Effector memory CD8-positive, alpha-beta T cell (primary cell): Measurements from ENCODE around the gene CXADR.

Experiments used
- ATAC-seq: fragments of 150-1000 bp; cut with Tn5 transposase; replicated peaks from 2 replicates; pipeline ENCODE4 v1.10.0; 2021; ENCODE audit warnings: mild to moderate bottlenecking, moderate library complexity
- DNase-seq, 3 experiments: peaks; one replicate each; pipeline ENCODE4 v3.0.0; 2021
- H3K27ac Mint-ChIP-seq, 2 donors: one replicate each; pipeline ENCODE4 v1.8.0; 2022; ENCODE audit warnings: mild to moderate bottlenecking in 2 of 2, mixed read lengths in 2 of 2, moderate library complexity in 2 of 2
- H3K27me3 Mint-ChIP-seq, 2 donors: one replicate each; pipeline ENCODE4 v1.8.0; 2022; ENCODE audit warnings: mixed read lengths in 2 of 2
- H3K36me3 Mint-ChIP-seq: one replicate; pipeline ENCODE4 v1.8.0; 2022; ENCODE audit warnings: mild to moderate bottlenecking, moderate library complexity, mixed read lengths; ENCODE audit not compliant: insufficient read depth
- H3K4me1 Mint-ChIP-seq, 2 donors: one replicate each; pipeline ENCODE4 v1.8.0; 2022; ENCODE audit warnings: low read depth in 2 of 2, mixed read lengths in 2 of 2
- H3K4me3 Mint-ChIP-seq, 2 donors: one replicate each; pipeline ENCODE4 v1.8.0; 2022; ENCODE audit warnings: mild to moderate bottlenecking in 2 of 2, mixed read lengths in 2 of 2, moderate library complexity in 2 of 2
- H3K9me3 Mint-ChIP-seq, 2 donors: one replicate each; pipeline ENCODE4 v1.8.0; 2022; ENCODE audit warnings: mixed read lengths in 2 of 2

CXADR gene

GRCh38 chr21:17539323-17539722, 26.5 kb downstream of the CXADR start:
- peaks cover 33 to 48% of the 10 kb centered on the region in 2 donors for H3K27me3 Mint-ChIP-seq
- H3K9me3 Mint-ChIP-seq: no peaks in the 10 kb centered on the region
- DNase-seq (no peak), ATAC-seq (no peak)
- H3K27ac Mint-ChIP-seq: no peak overlapping the region
- H3K4me1 Mint-ChIP-seq: peaks cover 0 to 2% of the 10 kb centered on the region in 2 donors
- H3K4me3 Mint-ChIP-seq: no peak overlapping the region
- peaks cover 2% of the 10 kb centered on the region for H3K36me3 Mint-ChIP-seq

DNA sequence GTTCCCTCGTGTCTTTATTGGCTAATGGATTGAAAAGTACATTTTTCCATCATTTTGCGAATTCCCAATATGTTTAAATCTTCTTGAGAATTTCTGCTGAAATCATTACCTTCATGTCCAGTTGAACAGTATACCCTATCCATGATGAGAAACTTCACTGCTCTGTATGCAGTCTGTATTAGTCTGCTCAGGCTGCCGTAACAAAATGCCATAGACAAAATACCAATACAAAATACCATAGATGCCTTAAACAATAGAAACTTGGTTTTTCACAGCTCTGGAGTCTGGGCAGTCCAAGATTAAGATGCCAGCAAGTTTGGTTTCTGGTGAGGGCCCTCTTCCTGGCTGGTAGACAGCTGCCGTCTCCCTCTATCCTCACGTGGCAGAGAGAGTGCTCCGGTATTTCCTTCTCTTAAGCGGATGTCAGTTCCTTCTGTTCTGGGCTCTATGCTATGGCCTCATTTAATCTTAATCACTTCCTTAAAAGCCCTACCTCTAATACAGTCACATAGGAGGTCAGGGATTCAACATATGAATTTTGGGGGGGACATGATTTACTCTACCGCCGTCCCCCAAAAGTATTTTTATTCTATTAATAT, 27.0 kb downstream of the CXADR start:
- Mint-ChIP-seq H3K9me3 (no peaks in the 10 kb centered on the region), H3K27me3 (peaks cover 35 to 44% of the 10 kb centered on the region in 2 donors), H3K27ac (no peak overlapping the region), H3K4me3 (no peak overlapping the region), H3K4me1 (peaks cover 0 to 2% of the 10 kb centered on the region in 2 donors), H3K36me3 (peaks cover 3% of the 10 kb centered on the region)
- ATAC-seq (no peak), DNase-seq (no peak)

- Mint-ChIP-seq H3K27ac (no peak overlapping the region), H3K36me3 (peaks cover 3% of the 10 kb centered on the region), H3K4me1 (peaks cover 0 to 2% of the 10 kb centered on the region in 2 donors), H3K4me3 (no peak overlapping the region), H3K9me3 (no peaks in the 10 kb centered on the region), H3K27me3 (peaks cover 35 to 39% of the 10 kb centered on the region in 2 donors)
- DNase-seq (no peak), ATAC-seq (no peak)
These were observed 27.7 kb downstream of the CXADR start for GRCh38 chr21:17540530-17540929.

GRCh38 chr21:17542371-17543011, 29.6 kb downstream of the CXADR start:
- Mint-ChIP-seq H3K27ac (no peak overlapping the region), H3K9me3 (no peaks in the 10 kb centered on the region), H3K4me3 (no peak overlapping the region), H3K27me3 (peaks cover 23 to 26% of the 10 kb centered on the region in 2 donors), H3K4me1 (no peaks in the 10 kb centered on the region), H3K36me3 (peaks cover 3% of the 10 kb centered on the region)
- ATAC-seq (no peak), DNase-seq (no peak)

GRCh38 chr21:17545007-17545406, 32.2 kb downstream of the CXADR start:
- H3K36me3 Mint-ChIP-seq: peaks cover 3% of the 10 kb centered on the region

DNA sequence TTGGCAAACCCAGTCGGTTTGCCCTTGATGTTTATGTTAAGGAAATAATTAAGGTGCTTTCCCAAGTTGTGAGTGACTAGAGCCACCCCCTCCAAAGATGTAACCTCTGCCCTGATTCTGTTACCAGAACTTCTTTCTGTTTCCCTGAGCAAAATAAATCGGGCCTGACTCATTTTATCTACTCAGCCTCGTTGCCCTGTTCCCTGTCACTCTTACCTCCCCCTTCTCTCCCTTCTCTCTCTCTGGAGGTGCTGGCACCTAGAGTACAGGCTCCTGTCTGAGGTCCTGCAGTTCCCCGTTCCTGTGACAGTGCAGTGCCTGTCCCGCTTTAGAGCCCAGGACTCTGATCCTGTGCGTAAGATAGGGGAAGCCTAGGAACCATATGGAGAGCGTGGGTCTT, 35.4 kb downstream of the CXADR start:
- no peak overlapping the region for H3K4me3 Mint-ChIP-seq
- H3K27me3 Mint-ChIP-seq: peaks cover 0 to 14% of the 10 kb centered on the region in 2 donors

More at GRCh38 chr21:17545007-17545406, 32.2 kb downstream of the CXADR start:
- ATAC-seq (no peak), DNase-seq (no peak)
- Mint-ChIP-seq H3K27ac (no peak overlapping the region), H3K4me3 (no peak overlapping the region), H3K27me3 (peaks cover 7 to 22% of the 10 kb centered on the region in 2 donors), H3K9me3 (no peaks in the 10 kb centered on the region), H3K4me1 (no peaks in the 10 kb centered on the region)

DNA sequence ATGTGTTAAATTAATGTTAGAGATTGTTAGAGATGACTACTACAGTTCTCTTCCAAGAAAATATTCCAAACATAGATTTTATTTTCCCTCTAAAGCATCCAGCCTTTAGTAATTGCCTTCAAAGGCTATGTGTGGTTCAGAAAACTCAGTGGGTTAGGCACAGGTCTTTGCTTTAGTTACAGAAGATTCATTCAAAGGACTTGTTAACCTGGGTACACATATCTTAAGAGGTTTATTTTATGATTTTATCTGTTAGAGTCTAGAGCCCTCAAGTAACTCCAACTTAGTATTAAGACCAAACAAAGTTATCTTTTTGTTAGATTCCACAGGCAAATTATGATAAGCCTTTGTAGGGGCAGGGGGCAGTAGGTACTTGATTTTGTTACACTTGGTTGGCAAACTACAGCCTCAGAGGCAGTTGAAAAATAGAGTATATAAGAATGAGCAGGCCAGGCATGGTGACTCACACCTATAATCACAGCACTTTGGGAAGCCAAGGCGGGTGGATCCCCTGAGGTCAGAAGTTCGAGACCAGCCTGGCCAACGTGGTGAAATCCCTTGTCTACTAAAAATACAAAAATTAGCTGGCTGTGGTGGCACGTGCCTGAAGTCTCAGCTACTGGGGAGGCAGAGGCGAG, 37.9 kb downstream of the CXADR start:
- no peak for DNase-seq
- Mint-ChIP-seq H3K4me3 (no peak overlapping the region), H3K4me1 (no peaks in the 10 kb centered on the region)

More for the DNA sequence above, 35.4 kb downstream of the CXADR start:
- Mint-ChIP-seq H3K9me3 (no peaks in the 10 kb centered on the region), H3K4me1 (no peaks in the 10 kb centered on the region), H3K27ac (no peak overlapping the region), H3K36me3 (peaks cover 3% of the 10 kb centered on the region)
- ATAC-seq (no peak), DNase-seq (no peak)

DNA sequence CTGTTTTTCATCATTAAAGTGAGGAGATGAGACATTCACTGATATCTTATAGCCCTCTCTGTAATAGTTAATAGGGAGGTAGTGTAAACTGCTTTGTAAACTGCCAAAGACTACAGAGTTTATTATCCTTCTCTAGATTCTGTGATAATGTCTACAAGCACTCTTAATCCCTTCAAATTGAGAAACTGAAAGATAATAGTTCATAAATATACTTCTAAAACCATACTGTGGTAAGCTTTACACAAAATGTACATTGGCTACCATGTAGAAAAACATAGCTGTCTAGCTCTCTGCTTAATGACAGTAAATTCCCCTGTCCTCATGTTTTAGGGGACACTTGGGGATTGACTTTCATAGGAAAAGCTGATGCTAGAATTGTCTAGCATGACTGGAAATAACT, 39.6 kb downstream of the CXADR start:
- no peaks in the 10 kb centered on the region for H3K36me3 Mint-ChIP-seq
- H3K27ac Mint-ChIP-seq: no peak overlapping the region
- H3K27me3 Mint-ChIP-seq: peaks cover 13 to 23% of the 10 kb centered on the region in 2 donors
- DNase-seq (no peak), ATAC-seq (no peak)
- H3K4me3 Mint-ChIP-seq: no peak overlapping the region
- H3K9me3 Mint-ChIP-seq: no peaks in the 10 kb centered on the region
- H3K4me1 Mint-ChIP-seq: no peaks in the 10 kb centered on the region

More for the DNA sequence above, 37.9 kb downstream of the CXADR start:
- Mint-ChIP-seq H3K27ac (no peak overlapping the region), H3K27me3 (peaks cover 13 to 15% of the 10 kb centered on the region in 2 donors), H3K9me3 (no peaks in the 10 kb centered on the region), H3K36me3 (no peaks in the 10 kb centered on the region)
- ATAC-seq: no peak

DNA sequence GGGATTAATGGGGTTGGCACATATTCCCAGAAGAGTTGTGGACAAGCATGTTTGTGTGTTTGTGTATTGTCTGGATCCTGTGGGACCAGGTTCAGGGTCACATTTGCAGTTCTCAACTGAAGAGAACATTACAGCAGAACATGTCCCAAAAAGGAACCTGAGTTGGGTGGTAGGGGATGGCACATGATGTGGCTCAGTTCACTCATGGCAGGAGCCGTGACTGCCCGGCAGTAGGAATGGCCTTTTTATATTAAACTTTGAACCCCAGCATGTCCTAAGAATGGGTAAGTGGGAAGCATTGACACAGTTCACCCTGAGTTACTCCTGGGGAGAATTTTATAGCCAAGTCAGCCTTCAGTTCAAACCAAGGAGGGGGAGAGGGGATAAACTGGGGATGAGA, 41.3 kb downstream of the CXADR start:
- Mint-ChIP-seq H3K27ac (no peak overlapping the region), H3K27me3 (peaks cover 13 to 18% of the 10 kb centered on the region in 2 donors), H3K4me1 (no peaks in the 10 kb centered on the region), H3K9me3 (no peaks in the 10 kb centered on the region), H3K4me3 (no peak overlapping the region), H3K36me3 (no peaks in the 10 kb centered on the region)
- no peak for DNase-seq
- ATAC-seq: no peak

DNA sequence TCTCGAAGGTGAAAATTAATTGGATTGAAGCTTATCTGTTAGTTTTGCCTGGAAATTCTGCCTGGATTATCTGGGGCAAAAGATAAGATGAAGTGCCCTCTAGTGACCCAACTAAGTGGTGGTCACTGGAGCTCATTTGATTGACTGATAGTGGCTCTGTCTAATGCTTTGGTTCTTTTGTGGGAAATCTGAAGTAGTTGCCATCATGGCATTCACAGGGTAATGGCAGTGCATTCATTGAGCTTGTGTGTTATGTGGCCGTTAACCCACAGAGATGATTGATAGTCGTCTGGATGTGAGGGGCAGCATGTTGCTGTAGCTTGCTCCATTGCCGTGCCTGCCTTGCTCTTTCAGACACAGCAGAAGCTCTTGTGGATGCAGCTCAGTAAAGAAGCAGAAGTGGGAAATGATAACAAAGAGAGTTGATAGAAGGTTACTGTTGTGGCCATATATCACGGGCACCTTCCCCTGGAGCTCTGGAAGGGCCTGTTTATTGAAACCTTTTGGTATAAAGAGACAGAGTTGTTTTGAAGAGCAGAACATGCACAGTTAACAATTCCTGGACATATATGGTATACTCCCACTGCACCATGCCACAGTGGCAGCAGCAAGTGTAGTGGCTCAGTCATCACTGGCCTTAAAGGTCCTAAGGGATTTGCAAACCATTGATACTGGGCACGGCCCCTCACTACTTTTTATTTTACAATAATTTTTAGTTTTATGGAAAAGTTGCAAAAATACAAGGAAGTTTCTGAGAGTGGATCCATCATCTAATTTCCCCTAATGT, 42.0 kb downstream of the CXADR start:
- DNase-seq (no peak), ATAC-seq (no peak)

GRCh38 chr21:17560377-17561025, 47.7 kb downstream of the CXADR start:
- ATAC-seq: no peak
- Mint-ChIP-seq H3K27ac (no peak overlapping the region), H3K9me3 (no peaks in the 10 kb centered on the region)

More for the DNA sequence above, 42.0 kb downstream of the CXADR start:
- Mint-ChIP-seq H3K4me1 (no peaks in the 10 kb centered on the region), H3K27me3 (peaks cover 13 to 18% of the 10 kb centered on the region in 2 donors), H3K4me3 (no peak overlapping the region), H3K36me3 (no peaks in the 10 kb centered on the region), H3K9me3 (no peaks in the 10 kb centered on the region), H3K27ac (no peak overlapping the region)

DNA sequence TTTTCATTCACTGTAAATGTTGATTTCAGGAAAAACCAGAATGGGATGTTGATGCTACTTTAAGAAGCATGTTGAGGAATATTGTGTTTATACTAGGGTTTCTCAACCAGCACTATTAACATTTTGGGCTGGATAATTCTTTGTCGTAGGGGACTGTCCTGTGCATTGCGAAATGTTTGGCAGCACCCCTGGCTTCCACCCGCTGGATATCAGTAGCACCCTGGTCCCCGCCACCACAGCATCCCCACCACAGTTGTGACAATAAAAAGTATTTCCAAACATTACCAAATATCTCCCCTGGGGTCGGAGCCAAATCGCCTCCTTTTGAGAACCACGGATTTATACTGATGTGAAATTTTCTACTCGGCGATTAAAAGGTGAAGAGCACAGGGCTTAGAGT, 57.9 kb downstream of the CXADR start:
- H3K27me3 Mint-ChIP-seq: peaks cover 21 to 31% of the 10 kb centered on the region in 2 donors
- H3K9me3 Mint-ChIP-seq: no peaks in the 10 kb centered on the region
- H3K36me3 Mint-ChIP-seq: peaks cover 3% of the 10 kb centered on the region
- no peak for DNase-seq
- no peak for ATAC-seq
- H3K4me1 Mint-ChIP-seq: no peaks in the 10 kb centered on the region
- no peak overlapping the region for H3K27ac Mint-ChIP-seq
- H3K4me3 Mint-ChIP-seq: no peak overlapping the region

More at GRCh38 chr21:17560377-17561025, 47.7 kb downstream of the CXADR start:
- DNase-seq: no peak
- Mint-ChIP-seq H3K27me3 (peaks cover 0 to 14% of the 10 kb centered on the region in 2 donors), H3K4me3 (no peak overlapping the region), H3K36me3 (no peaks in the 10 kb centered on the region), H3K4me1 (no peaks in the 10 kb centered on the region)

- Mint-ChIP-seq H3K36me3 (peaks cover 3% of the 10 kb centered on the region), H3K4me3 (no peak overlapping the region), H3K4me1 (no peaks in the 10 kb centered on the region), H3K9me3 (no peaks in the 10 kb centered on the region), H3K27ac (no peak overlapping the region), H3K27me3 (peaks cover 21 to 31% of the 10 kb centered on the region in 2 donors)
- ATAC-seq (no peak), DNase-seq (no peak)
These were observed 59.6 kb downstream of the CXADR start for GRCh38 chr21:17572431-17572830.
